ENCODE data around the gene APOO.
"Not testable (repeated sequence)": the region's sequence is repeated elsewhere in the genome, so short reads cannot be mapped to it uniquely, and the experiment has no call there.

Gene APOO

DNA sequence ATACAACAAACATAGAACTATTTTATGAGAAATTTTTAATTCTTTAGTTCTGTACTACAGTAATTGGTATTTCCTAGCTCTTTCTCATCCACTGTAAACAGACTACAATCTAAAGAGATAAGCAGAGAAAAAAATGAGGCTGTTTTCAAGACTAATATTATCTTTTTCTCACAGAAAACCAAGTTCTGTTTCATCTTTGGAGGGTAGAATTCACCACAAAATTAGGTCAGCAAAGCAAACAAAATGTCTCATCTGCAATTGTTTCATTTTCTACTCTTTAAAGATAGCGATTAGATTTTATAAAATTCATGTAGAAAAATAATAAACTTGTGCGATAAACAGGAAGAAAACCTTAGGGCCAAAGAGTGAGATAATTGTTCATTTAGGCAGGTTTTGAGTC is 10.8 kb downstream of the APOO start:
- Histone ChIP-seq H3K4me3 (no peak overlapping the region), H3K9me3 (no peaks in the 10 kb centered on the region), H3K27me3 (no peaks in the 10 kb centered on the region), H3K36me3 (no peaks in the 10 kb centered on the region), H3K27ac (no peak overlapping the region), H3K4me1 (peaks cover 0 to 20% (median 2%) of the 10 kb centered on the region in 4 donors)
- TF ChIP-seq, protein P1, sequence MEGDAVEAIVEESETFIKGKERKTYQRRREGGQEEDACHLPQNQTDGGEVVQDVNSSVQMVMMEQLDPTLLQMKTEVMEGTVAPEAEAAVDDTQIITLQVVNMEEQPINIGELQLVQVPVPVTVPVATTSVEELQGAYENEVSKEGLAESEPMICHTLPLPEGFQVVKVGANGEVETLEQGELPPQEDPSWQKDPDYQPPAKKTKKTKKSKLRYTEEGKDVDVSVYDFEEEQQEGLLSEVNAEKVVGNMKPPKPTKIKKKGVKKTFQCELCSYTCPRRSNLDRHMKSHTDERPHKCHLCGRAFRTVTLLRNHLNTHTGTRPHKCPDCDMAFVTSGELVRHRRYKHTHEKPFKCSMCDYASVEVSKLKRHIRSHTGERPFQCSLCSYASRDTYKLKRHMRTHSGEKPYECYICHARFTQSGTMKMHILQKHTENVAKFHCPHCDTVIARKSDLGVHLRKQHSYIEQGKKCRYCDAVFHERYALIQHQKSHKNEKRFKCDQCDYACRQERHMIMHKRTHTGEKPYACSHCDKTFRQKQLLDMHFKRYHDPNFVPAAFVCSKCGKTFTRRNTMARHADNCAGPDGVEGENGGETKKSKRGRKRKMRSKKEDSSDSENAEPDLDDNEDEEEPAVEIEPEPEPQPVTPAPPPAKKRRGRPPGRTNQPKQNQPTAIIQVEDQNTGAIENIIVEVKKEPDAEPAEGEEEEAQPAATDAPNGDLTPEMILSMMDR (IDR thresholded peaks at IDR 0.05), result no peak
- DNase-seq, result no peak
- intact Hi-C loops (cut with DNase I; ENCODE audit: low total_unique reads), result no loop called here

DNA sequence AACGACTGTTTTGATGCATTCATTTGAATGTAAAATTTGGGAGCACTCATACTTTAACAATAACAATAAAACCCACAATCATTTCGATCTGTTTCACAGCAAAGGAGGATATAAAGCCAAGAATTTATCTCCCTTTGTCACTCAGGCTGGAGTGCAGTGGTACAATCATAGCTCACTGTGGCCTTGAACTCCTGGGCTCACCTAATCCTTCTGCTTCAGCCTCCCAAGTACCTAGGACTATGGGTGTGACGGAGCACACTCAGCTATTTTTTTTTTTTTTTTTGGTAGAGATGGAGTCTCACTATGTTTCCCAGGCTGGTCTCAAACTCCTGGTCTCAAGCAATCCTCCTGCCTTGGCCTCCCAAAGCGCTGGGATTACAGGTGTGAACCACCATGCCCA is 11.2 kb downstream of the APOO start:
- H3K9me3 ChIP-seq; intact Hi-C loops (cut with DNase I; ENCODE audit: low total_unique reads); DNase-seq; H3K27me3 ChIP-seq; H3K4me3 ChIP-seq; H3K36me3 ChIP-seq; H3K27ac ChIP-seq: not testable (repeated sequence)
- peaks cover 0 to 16% (median 2%) of the 10 kb centered on the region in 4 donors for H3K4me1 ChIP-seq

- H3K4me1 ChIP-seq; H3K4me3 ChIP-seq; H3K27me3 ChIP-seq; H3K9me3 ChIP-seq; intact Hi-C loops (cut with DNase I; ENCODE audit: low total_unique reads); H3K36me3 ChIP-seq; DNase-seq; H3K27ac ChIP-seq: not testable (repeated sequence)
These were observed 12.7 kb downstream of the APOO start for GRCh38 chrX:23894993-23895392.

GRCh38 chrX:23890933-23891332 is 16.8 kb downstream of the APOO start:
- Histone ChIP-seq H3K4me1 (no peaks in the 10 kb centered on the region), H3K9me3 (no peaks in the 10 kb centered on the region), H3K27me3 (no peaks in the 10 kb centered on the region), H3K4me3 (no peak overlapping the region), H3K36me3 (no peaks in the 10 kb centered on the region), H3K27ac (no peak overlapping the region)
- TF ChIP-seq, protein P1 (IDR thresholded peaks at IDR 0.05), result no peak
- DNase-seq, result no peak
- intact Hi-C loops (cut with DNase I; ENCODE audit: low total_unique reads), result no loop called here

DNA sequence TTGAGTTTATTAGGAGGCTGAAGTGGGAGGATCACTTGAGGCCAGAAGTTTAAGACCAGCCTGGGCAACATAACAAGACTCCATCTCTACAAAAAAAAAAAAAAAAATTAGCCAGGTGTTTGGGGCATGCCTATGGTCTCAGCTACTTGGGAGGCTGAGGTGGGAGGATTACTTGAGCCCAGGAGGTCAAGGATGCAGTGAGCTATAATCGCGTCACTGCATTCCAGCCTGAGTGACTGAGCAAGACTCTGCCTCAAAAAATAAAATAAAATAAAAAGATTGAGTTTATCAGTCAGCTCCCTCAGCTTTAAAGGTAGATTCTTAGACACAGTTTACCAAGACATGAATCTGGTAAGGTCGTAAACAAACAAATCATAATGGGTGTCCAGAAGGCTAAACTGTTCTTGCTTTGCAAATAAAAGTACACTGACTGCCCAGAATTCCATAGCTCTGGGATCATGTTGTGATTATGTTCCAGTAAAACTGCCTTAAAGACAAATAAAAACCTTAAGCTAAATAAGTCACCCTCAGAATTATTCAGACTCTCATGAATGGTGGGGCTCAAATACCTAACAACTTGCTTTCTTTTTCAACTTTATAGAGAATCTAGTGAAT is 18.7 kb downstream of the APOO start:
- Histone ChIP-seq H3K4me3 (no peak overlapping the region), H3K27me3 (no peaks in the 10 kb centered on the region), H3K4me1 (no peaks in the 10 kb centered on the region), H3K27ac (peak overlapping the region; percentile 22 to 60), H3K36me3 (no peaks in the 10 kb centered on the region), H3K9me3 (no peaks in the 10 kb centered on the region)
- intact Hi-C loops (cut with DNase I; ENCODE audit: low total_unique reads), result no loop called here
- TF ChIP-seq, protein P1 (IDR thresholded peaks at IDR 0.05), result no peak
- no peak for DNase-seq

DNA sequence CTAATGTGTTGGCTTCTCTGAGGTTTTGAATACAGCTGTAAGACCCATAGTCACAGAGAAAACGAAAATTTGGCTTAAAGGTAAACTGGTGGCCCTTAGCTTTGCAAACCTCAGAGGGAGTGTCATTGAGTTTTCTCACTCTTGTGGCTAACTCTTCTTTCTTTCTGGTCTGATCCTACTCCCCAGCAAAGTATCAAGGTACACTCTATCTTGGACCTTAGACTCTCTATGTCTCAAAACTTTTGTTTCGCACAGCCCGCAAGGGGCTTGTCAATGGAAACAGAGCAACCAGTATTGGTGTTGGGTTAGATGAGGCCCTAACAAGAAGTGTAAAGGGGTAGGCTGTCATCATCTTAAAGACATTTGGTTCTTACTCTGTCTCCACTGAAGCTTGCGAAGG is 19.8 kb downstream of the APOO start:
- Histone ChIP-seq H3K4me1 (no peaks in the 10 kb centered on the region), H3K27me3 (no peaks in the 10 kb centered on the region), H3K36me3 (no peaks in the 10 kb centered on the region), H3K27ac (no peak overlapping the region), H3K4me3 (no peak overlapping the region), H3K9me3 (no peaks in the 10 kb centered on the region)
- TF ChIP-seq, protein P1 (IDR thresholded peaks at IDR 0.05), result no peak
- intact Hi-C loops (cut with DNase I; ENCODE audit: low total_unique reads), result no loop called here
- no peak for DNase-seq

DNA sequence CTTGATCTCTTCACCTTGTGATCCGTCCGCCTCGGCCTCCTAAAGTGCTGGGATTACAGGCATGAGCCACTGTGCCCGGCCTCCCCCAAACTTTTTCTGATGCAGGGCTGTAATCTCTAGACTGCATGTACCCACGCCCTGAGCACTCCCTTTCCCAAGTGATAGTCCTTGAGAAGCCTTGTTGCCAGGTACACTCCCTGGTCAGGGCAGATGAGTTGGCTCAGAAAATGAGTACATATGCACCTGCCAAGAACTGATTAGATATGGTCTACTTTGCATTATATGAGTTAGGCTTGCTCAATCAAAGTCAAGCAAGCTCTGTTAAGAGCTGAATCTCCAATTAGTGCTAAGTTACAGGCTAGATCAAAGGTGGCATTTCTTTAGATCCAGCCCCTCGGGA is 20.3 kb downstream of the APOO start:
- no peaks in the 10 kb centered on the region for H3K27me3 ChIP-seq
- no peaks in the 10 kb centered on the region for H3K9me3 ChIP-seq
- H3K4me3 ChIP-seq, result no peak overlapping the region
- TF ChIP-seq, protein P1 (IDR thresholded peaks at IDR 0.05), result no peak
- H3K4me1 ChIP-seq, result no peaks in the 10 kb centered on the region
- no peak overlapping the region for H3K27ac ChIP-seq
- H3K36me3 ChIP-seq, result no peaks in the 10 kb centered on the region
- no peak for DNase-seq
- intact Hi-C loops (cut with DNase I; ENCODE audit: low total_unique reads), result no loop called here
